Upper lobe of left lung (tissue), 4 donors: ENCODE results near the gene IRF4.

Experiments
- CTCF ChIP-seq, 6 experiments: fragments of 450-650 bp in 4 of 6; fragments of 200-600 bp in 2 of 6; sonication (generic) in 2 of 6; IDR thresholded peaks; one replicate each; pipeline ENCODE4 v1.5.1; 2016 to 2019; ENCODE audit warnings: antibody characterized with exemption in 6 of 6
- POLR2A ChIP-seq, 4 donors: fragments of 450-650 bp; IDR thresholded peaks; one replicate each; pipeline ENCODE4 v1.5.1; 2016 to 2017; ENCODE audit warnings: antibody characterized with exemption in 4 of 4, mild to moderate bottlenecking in 2 of 4
- POLR2AphosphoS5 ChIP-seq, 2 donors: sonication (generic); formaldehyde crosslinking; IDR thresholded peaks; one replicate each; pipeline ENCODE4 v1.5.1; 2017; ENCODE audit warnings: antibody characterized with exemption in 2 of 2

- no peak for TF ChIP-seq CTCF (IDR thresholded peaks at IDR 0.05)
- no peak for TF ChIP-seq POLR2A (IDR thresholded peaks at IDR 0.05)
- no peak for TF ChIP-seq POLR2AphosphoS5 (IDR thresholded peaks at IDR 0.05)
These were observed 19.1 kb upstream of the IRF4 start for GRCh38 chr6:372336-372911.
